H7 (cell line): ENCODE measurements around the gene KCNE5. TPM values are rescaled to one million over a fixed set of nuclear protein-coding genes. Genes with fewer than 3 reads are reported as not detected.
"Not testable (repeated sequence)": the region's sequence is repeated elsewhere in the genome, so short reads cannot be mapped to it uniquely, and the experiment has no call there.

ENCODE experiments used
- DNase-seq: peaks from one replicate; pipeline ENCODE4 v3.0.0; 2012
- H3K27me3 ChIP-seq: 2 replicates; pipeline ENCODE4 v1.6.0; 2011; ENCODE audit warnings: mild to moderate bottlenecking, low read length; ENCODE audit not compliant: control insufficient read depth, insufficient read depth
- H3K36me3 ChIP-seq: replicated peaks from 2 replicates; pipeline ENCODE4 v1.5.1; 2011; ENCODE audit warnings: low read length; ENCODE audit not compliant: control insufficient read depth, insufficient read depth
- H3K4me3 ChIP-seq: 2 replicates; pipeline ENCODE4 v1.5.1; 2011; ENCODE audit warnings: low read depth, mild to moderate bottlenecking, control low read depth, low read length, moderate library complexity; ENCODE audit not compliant: insufficient read depth
- total RNA-seq: library from RNA; depleted of rRNA; stranded (reverse); fragments of >200 nt; shearing (Covaris generic); gene quantifications from 2 replicates; pipeline ENCODE4 v1.2.3, GENCODE V29; 2014; rRNA removed

Gene KCNE5, protein sequence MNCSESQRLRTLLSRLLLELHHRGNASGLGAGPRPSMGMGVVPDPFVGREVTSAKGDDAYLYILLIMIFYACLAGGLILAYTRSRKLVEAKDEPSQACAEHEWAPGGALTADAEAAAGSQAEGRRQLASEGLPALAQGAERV
- 0.74 and 4.0 TPM in 2 replicates for total RNA-seq

DNA sequence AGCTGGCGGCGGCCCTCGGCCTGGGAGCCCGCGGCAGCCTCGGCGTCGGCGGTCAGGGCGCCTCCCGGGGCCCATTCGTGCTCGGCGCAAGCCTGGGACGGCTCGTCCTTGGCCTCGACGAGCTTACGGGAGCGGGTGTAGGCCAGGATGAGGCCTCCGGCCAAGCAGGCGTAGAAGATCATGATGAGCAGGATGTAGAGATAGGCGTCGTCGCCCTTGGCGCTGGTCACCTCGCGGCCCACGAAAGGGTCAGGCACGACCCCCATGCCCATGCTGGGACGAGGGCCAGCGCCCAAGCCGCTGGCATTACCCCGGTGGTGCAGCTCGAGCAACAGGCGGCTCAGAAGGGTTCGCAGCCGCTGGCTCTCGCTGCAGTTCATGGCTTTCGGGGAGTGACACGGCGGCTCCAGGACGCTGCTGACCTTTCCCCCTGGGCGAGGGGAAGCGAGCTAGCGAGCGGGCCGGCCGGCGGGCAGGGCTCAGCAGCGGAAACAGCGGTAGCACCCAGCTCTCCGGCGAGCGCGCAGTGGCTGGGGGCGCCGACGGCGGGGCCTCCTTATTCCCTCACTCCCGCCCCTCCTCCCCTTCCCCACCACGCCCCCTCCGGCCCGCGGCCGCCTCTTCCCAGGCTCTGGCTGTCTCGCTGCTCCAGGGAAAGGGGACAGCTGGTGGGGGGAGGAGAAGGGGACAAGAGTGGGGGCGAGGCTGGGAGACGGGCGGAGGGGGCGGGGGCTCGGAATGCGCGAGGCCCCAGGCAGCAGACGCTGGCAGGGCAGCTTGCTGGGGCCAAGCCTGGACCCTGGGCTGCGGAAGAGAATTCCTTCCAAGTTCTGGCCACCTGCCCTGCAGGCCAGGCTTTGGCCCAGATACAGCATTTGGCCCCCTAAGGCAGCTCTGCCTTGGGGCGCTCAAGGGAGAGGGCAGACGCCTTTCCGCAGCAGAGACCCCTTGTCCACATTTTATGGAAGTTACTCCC lies at the start of gene KCNE5:
TSS of gene KCNE5 (minus strand) at position 532 of the 976 bp plus-strand sequence. CDS start at position 380, 152 bp downstream.
- peaks cover 11% of the 10 kb centered on the region for H3K27me3 ChIP-seq
- peak; percentile 93 for DNase-seq
- no peaks in the 10 kb centered on the region for H3K36me3 ChIP-seq
- H3K4me3 ChIP-seq, result peak within 1 kb of the TSS; percentile 45

DNA sequence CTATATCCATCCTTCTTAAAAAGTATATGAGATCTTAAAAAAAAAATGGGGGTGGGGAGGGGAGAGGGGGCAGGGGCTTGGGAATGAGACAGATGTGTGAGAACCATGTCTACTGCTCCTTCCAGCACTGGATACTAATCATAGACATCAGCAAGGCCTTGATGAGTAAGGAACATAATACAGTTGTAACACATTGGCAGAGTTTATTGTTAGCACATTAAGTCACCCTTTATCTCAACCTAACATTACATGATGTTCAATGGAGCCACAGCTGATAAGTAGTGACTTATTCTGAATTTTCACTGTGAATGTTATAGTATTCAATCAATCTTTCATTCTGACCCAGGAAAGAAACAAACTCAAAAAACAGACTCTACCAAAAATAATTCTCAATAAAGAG lies 47.3 kb upstream of the KCNE5 start:
- H3K4me3 ChIP-seq, result no peak overlapping the region
- peaks cover 3% of the 10 kb centered on the region for H3K36me3 ChIP-seq
- DNase-seq, result no peak
- no peaks in the 10 kb centered on the region for H3K27me3 ChIP-seq

DNA sequence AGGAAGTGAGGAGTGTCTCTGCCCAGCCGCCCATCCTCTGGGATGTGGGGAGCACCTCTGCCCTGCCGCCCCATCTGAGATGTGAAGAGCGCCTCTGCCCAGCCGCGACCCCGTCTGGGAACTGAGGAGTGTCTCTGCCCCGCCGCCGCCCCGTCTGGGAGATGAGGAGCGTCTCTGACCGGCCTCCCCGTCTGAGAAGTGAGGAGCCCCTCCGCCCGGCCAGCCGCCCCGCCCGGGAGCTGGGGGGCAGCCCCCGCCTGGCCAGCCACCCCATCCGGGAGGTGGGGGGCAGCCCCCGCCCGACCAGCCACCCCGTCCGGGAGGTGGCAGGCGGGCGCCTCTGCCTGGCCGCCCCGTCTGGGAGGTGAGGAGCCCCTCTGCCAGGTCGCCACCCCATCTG lies 46.2 kb upstream of the KCNE5 start:
- not testable (repeated sequence) for DNase-seq, H3K36me3 ChIP-seq, H3K4me3 ChIP-seq, H3K27me3 ChIP-seq

DNA sequence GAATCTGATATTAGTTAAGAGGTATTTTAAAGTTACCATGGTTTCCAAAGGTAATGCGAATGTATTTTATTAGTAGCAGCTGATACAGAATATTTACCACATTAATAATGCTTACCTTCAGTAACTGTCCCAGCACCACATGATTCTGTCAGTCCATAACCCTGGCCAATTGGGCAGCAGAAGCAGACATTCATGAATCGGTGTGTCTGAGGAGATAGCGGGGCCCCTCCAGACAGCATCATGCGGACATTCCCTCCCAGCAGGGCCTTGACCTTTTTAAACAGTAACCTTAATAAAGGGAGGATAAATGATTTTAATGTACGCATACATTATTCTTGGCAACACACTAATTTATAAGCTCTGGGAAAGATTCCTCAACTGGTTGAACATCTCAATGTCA lies 43.0 kb upstream of the KCNE5 start:
- Histone ChIP-seq H3K36me3 (peaks cover 4% of the 10 kb centered on the region), H3K4me3 (no peak overlapping the region), H3K27me3 (no peaks in the 10 kb centered on the region)
- DNase-seq, result no peak

DNA sequence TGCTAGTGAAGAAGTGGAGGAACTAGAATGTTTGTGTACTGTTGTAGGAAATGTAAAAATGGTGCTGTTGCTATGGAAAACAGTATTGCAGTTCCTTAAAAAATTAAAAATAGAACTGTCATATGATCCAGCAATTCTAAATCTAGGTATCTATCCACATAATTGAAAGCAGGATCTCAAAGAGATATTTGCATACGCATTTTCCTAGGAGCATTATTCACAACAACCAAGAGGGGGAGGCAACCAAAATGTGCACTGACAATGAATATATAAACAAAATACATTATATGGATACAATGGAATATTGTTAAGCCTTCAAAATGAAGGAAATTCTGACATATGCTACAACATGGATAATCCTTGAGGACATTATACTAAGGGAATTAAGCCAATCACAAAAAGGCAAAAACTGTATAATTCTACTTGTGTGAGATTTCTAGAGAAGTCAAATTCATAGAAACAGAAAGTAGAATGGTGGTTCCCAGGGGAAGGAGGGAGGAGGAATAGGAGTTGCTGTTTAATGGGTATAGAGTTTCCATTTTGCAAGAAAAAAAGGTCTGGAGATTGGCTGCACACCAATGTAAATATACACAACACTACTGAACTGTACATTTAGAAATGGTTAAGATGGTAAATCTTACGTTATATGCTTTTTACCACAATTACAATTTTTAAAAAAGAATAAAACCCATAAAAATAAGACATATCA lies 35.6 kb upstream of the KCNE5 start:
- H3K27me3 ChIP-seq, result no peaks in the 10 kb centered on the region
- DNase-seq, result no peak
- H3K36me3 ChIP-seq, result peaks cover 5% of the 10 kb centered on the region
- H3K4me3 ChIP-seq, result no peak overlapping the region

DNA sequence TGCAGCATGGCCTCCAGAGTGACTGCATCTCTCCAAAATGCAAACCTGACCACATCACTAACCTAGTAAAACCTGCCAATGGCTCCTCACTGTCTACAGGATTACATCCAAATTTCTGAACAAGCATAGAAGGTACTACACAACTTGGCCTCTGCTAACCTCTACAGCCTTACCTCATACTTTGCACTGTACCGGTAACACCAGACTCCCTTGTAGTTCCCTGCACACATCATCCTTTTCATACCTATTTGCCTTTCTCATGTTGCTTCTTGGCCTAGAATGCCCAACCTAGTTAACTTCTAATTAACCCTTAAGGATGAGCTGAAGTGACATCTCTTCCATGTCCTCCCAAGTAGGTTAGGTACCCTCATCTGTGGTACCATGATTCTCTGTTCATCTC lies 33.4 kb upstream of the KCNE5 start:
- no peak for DNase-seq
- Histone ChIP-seq H3K36me3 (peaks cover 3% of the 10 kb centered on the region; the same call in 1 of the 2 replicates), H3K27me3 (no peaks in the 10 kb centered on the region), H3K4me3 (no peak overlapping the region)

DNA sequence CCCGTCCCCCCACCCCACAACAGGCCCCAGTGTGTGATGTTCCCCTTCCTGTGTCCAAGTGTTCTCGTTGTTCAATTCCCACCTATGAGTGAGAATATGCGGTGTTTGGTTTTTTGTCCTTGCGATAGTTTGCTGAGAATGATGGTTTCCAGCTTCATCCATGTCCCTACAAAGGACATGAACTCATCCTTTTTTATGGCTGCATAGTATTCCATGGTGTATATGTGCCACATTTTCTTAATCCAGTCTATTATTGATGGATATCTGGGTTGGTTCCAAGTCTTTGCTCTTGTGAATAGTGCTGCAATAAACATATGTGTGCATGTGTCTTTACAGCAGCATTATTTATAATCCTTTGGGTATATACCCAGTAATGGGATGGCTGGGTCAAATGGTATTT lies 32.4 kb upstream of the KCNE5 start:
- H3K36me3 ChIP-seq, DNase-seq, H3K4me3 ChIP-seq, H3K27me3 ChIP-seq: not testable (repeated sequence)

DNA sequence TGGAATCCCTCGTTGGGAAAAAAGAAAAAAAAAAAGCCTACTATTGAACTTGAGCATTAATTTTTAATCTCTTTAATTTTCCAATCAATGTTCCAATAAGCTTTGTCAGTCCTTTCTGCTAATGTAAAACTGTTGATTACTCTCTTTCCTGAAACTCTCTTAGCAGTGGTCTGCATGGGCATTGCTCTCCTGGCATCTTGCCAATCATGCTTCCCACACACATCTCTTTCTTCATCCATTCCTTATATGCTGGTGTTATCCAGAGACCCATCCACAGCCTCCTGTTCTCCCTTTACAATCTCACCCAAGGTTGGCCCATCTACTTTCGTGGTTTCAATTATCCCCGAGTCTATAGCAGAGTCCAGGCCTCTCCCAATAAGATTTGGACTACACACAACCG lies 31.8 kb upstream of the KCNE5 start:
- Histone ChIP-seq H3K4me3 (no peak overlapping the region), H3K36me3 (peaks cover 2% of the 10 kb centered on the region; the same call in 1 of the 2 replicates), H3K27me3 (no peaks in the 10 kb centered on the region)
- DNase-seq, result no peak

DNA sequence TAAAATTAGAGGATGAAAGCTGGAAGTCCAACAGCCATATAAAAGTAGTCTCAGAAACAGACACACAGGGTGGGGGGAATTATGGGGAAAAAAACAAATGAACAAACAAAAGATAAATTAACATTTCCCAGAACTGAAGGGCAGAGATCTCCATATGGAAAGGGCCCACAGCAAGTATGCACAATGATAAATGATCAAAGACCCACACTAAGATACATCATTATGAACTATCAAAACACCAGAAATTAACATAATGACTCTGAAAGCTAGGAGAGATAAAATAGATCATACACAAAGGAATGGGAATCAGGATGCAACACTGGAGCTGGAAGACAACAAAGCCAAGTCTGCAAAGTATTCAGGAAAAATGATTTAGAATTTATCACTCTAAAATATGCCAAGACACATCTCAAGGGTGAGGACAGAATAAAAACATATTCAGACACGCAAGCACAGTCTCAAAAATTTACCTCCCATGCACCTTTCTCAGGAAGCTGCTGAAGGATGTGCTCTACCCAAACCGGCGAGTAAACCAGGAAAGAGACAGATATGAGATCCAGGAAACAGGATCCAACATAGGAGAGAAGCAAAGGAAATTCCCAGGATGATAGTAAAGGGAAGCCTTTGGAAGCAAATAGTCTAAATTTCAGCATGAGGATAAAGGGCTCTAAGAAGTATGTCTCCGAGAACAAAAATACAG lies 30.7 kb upstream of the KCNE5 start:
- Histone ChIP-seq H3K4me3 (no peak overlapping the region), H3K36me3 (peaks cover 2% of the 10 kb centered on the region; the same call in 1 of the 2 replicates), H3K27me3 (no peaks in the 10 kb centered on the region)
- DNase-seq, result no peak

DNA sequence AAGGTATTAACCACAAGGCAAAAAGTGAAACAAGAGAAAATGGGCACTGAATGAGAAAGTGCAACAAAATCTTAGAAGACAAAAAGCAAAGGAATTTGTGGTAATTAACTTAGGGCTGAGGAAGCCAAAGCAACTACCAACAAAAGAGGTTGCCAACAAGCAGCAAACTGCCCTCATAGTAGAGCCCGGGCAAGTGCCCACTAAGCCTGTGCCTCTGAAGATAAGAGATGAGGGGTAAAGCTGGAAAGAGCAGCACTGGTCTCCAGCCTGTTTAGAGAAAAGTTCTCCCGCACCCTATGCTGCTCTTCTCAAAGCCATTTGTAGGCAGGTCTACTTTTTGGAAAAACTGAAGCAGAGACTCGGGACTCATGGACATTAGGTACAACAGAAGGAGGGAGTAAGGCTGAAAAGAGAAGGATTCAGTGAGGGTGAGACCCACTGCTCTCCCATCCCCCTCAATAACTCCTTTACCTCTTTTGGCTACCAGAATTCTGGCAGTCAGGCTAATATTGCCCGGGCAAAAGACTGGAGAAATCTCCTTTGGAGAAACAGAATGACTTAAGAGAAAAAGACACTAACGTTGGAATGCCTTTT lies 29.6 kb upstream of the KCNE5 start:
- Histone ChIP-seq H3K4me3 (no peak overlapping the region), H3K27me3 (no peaks in the 10 kb centered on the region), H3K36me3 (peaks cover 2% of the 10 kb centered on the region; the same call in 1 of the 2 replicates)
- DNase-seq, result no peak

DNA sequence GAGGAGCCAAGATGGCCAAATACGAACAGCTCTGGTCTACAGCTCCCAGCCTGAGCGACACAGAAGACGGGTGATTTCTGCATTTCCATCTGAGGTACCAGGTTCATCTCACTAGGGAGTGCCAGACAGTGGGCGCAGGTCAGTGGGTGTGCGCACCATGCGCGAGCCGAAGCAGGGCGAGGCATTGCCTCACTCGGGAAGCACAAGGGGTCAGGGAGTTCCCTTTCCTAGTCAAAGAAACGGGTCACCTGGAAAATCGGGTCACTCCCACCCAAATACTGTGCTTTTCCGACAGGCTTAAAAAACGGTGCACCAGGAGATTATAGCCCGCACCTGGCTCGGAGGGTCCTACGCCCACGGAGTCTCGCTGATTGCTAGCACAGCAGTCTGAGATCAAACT lies 19.7 kb upstream of the KCNE5 start:
- H3K36me3 ChIP-seq, H3K4me3 ChIP-seq, DNase-seq, H3K27me3 ChIP-seq: not testable (repeated sequence)

DNA sequence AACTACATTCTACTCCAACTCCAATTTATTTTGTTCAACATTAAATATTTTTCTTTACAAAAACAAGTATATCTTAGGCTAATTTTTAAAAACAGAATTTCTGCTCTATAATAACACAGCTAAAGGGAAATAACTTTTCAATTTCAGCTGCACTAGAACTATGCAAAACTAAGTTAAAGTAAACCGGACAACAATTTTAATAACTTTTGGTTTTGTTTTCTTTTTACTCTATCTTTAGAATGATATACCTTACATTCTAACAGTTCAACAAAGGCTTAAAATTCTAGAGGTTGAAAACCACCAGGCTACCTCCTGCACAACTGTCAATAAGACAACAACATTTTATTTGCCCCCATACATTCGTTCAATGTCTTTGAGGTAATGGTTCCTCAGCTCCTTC lies 18.7 kb upstream of the KCNE5 start:
- no peak for DNase-seq
- Histone ChIP-seq H3K36me3 (no peaks in the 10 kb centered on the region), H3K27me3 (no peaks in the 10 kb centered on the region), H3K4me3 (no peak overlapping the region)

DNA sequence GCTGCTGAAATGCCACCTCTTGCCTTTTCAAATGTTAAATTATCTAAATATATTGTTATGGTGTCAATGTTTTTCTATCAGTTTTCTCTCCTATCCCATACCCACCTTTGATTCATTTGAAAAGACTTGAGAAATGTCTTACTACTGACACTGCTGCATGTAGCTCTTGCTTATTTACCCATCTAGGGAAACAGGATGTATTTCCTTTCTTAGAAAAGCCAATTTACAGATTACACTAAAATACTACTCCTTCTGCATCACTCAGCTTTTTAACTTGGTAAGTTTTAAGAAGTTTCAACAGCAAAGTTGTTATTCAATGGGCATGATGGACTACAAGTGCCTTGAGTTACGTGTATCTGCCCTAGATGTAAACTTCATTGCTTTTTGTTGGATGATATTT lies 13.2 kb upstream of the KCNE5 start:
- no peak for DNase-seq
- Histone ChIP-seq H3K36me3 (no peaks in the 10 kb centered on the region), H3K27me3 (no peaks in the 10 kb centered on the region), H3K4me3 (no peak overlapping the region)

DNA sequence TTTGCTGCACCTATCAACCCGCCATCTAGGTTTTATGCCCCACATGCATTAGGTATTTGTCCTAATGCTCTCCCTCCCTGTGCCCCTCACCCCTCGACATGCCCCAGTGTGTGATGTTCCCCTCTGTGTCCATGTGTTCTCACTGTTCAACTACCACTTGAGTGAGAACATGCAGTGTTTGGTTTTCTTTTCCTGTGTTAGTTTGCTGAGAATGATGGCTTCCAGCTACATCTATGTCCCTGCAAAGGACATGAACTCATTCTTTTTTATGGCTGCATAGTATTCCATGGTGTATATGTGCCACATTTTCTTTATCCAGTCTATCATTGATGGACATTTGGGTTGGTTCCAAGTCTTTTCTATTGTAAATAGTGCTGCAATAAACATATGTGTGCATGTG lies 12.5 kb upstream of the KCNE5 start:
- H3K27me3 ChIP-seq, H3K4me3 ChIP-seq, H3K36me3 ChIP-seq, DNase-seq: not testable (repeated sequence)
